Measurements from ENCODE around the gene MRPL22.
"Not testable (repeated sequence)": the region's sequence is repeated elsewhere in the genome, so short reads cannot be mapped to it uniquely, and the experiment has no call there.

The MRPL22 gene

DNA sequence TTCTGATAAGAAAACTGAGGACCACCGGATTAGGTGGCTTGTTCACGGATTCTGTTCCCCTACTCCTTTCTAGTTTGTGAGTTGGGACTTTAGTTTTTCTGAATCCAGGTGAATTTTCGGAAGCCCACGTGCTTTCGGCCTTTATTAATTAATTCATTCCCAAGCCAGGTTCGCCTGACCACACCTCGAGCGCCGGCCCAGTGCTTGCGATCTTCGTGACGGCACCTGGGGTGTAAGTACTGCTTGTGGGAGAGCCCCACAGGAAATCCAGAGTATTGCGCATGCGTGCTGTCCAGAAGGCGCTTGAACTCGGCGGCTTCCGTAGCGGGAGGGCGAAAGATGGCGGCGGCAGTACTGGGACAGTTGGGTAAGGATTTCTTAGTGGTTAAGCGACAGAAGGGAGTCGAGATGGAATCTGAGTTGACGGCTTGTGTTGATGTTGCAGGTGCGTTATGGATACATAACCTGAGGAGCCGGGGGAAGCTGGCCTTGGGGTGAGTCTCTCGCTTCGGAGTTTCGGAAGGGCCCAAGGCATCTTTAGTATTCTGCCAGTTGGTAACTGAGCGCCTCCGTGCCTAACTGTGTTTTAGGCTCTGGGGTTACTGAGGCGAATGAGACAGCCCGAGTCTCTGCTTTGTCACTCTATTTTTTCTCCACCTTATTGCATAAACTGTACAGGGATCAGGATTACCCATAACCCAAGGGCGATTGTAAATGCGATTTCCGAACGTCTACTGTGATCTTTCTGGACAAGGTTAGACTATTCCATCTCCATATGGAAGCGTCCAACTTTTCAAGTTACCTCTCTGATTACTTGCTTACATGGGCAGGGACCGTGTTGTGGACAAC lies at the start of gene MRPL22:
Gene MRPL22, plus strand, starts transcription at position 302 of the 849 bp plus-strand sequence. Its CDS starts 38 bp downstream, at position 340.
- TF ChIP-seq POLR2A (IDR thresholded peaks at IDR 0.05; ENCODE audit: low read length) (peak; percentile 90), GATA1 (IDR thresholded peaks at IDR 0.05; ENCODE audit: low read depth, low read length) (no peak)
- peak; percentile 97 to 98 for DNase-seq

DNA sequence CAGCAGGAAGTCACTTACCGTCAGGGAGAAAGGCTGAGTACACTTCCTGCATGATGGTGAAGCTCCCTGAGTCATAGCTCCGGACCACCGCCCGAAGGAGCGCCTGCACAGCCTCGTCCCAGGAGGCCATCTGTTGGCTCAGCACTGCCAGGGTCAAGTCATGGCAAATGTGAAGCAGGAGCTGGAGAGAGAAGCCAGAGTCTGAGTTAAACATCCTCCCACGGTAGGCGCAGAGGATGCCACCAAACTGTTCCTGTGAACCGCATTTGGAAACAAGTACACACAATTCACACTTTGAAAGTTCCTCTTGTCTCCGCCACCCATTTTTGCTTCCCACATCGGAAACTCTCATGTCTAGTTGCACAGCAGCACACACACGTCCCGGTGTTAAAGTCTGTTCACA lies 48.5 kb upstream of the MRPL22 start:
- TF ChIP-seq GATA1 (IDR thresholded peaks at IDR 0.05; ENCODE audit: low read depth, low read length) (no peak), POLR2A (IDR thresholded peaks at IDR 0.05; ENCODE audit: low read length) (no peak)

DNA sequence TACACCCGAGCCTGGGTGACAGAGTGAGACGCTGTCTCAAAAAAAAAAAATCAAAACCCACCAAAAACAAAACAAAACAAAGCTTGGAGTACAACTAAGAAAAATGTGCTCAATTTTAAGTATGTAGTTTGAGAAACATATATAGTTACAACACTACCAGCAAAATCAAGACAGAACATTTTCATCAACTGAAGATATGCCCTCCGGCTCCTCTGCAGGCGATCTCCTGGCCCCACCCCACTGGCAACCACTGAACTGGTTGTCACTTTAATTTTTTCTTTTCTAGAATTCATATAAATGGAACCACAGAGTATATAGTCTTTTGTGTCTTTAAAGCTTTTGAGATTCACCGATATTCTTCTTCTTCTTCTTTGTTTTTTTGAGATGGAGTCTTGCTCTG lies 47.5 kb upstream of the MRPL22 start:
- no peak for DNase-seq
- TF ChIP-seq GATA1 (IDR thresholded peaks at IDR 0.05; ENCODE audit: low read depth, low read length): no peak
- TF ChIP-seq POLR2A (IDR thresholded peaks at IDR 0.05; ENCODE audit: low read length): no peak

More for the DNA sequence above, 48.5 kb upstream of the MRPL22 start:
- no peak for DNase-seq

DNA sequence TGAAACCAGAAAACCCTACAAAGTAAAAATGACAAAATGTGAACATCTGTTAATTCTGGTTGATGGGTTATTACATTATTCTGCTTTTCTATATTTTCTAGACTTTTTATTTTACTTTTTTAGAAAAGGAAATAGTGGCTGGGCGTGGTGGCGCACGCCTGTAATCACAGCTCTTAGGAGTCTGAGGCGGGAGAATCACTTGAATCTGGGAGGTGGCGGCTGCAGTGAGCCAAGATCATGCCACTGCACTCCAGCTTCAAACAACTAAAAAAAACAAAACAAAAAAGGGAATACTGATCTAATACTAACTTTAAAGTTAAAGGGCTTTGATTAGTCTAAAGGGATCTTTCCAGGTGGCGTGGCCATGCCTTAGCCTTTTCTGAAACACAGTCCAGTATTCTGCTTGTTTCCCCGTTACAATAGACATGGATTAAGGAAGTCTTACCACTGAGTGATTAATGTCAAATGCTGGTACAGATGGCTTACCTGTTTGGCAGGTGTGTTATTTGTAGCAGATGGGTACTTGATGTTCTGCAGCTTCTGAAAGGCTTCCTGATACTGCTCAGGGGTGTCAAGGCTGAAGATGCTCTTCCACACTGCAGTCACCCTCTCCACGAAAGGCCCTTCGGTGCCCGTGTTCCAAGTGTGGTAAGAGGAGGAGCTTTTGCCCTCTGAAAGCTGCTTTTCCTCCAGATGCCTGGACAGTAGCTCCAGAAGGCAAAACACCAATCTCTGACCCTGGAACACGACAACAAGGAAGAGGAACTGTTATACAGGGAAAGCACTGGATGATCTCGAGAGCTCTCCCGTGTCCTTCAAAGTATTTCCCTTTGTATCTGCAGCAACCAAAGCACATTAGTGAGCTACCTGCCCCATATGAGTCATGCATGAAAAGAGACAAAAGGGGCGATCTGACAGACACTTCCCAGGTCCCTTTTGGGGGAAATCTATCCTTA lies 45.0 kb upstream of the MRPL22 start:
- TF ChIP-seq POLR2A (IDR thresholded peaks at IDR 0.05; ENCODE audit: low read length): no peak
- no peak for TF ChIP-seq GATA1 (IDR thresholded peaks at IDR 0.05; ENCODE audit: low read depth, low read length)

DNA sequence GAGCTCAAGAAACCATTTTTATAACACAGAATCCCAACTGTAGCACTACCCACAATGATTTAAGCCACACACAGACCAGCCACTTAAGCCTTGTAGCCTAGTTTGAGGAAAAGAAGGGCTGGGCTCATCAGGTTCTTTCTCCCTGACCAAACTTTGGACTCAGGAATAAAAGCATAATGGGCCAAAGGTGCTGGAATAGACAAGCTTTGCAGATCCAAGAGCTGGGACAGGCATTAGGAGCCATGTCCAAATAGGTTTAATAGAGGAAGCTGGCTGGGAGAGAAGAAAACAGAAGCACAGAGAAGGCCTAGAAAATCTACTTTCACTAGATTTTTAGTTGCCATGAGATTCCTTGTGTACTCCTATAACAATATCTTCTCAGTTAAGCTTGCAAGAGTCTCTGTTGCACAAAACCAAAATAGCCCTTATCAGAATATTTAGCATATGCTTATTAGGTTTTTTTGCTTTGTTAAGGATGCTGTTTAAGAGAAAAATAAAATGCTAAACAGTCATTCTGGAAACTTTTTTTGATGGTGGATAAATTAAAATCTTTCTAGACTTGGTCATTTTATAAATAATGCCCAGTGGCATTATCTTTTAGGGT lies 44.2 kb upstream of the MRPL22 start:
- TF ChIP-seq GATA1 (IDR thresholded peaks at IDR 0.05; ENCODE audit: low read depth, low read length) (no peak), POLR2A (IDR thresholded peaks at IDR 0.05; ENCODE audit: low read length) (no peak)
- no peak for DNase-seq

More for the DNA sequence above, 45.0 kb upstream of the MRPL22 start:
- DNase-seq: no peak

DNA sequence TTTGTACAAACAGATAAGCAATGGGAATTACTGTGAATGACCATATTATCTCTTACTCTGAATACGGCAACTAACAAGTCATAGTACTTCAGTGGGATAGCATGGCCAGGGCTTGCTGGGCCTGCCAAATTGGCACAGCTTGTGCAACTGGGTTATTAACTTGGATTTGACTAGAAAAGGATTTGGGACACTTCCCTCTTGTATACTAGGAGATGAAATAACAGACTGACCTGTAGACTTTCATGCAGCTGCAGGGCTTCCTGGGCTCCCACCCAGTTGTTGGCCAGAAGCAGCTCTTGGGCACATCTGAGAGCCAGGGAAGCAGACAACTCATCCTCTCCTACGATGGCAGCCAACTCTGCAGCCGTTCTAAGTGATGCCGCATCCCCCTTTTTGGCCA lies 42.7 kb upstream of the MRPL22 start:
- DNase-seq: no peak
- TF ChIP-seq POLR2A (IDR thresholded peaks at IDR 0.05; ENCODE audit: low read length) (no peak), GATA1 (IDR thresholded peaks at IDR 0.05; ENCODE audit: low read depth, low read length) (no peak)

DNA sequence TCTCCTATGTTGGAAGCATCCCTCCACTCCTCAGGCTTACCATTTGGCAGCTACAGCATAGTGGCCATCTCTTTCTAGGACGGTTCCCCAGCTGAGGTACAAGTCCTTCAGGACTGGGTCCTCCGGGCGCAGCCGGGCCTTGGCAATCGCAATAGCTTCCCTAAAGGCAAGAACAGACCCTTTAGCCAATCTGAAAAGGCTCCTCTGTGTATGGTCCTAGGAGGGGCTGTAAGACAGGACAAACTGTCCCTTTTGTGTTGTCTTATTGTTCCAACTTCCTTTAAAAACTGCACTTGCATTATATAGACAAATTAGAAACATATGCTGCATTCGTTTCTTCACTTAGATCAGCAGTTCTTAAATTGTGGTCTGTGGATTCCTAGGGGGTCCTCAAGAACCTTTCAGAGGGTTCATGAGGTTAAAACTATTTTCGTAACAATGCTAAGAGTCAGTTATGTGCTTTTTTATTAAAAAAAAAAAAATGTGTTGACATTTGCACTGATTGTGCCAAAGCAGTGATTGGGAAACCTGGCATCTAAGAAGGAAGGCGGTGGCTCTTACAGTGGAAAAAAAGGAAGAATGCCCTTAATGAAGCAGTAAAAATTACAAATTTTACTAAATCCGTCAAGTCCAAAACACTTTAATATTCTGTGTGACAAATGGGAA lies 41.6 kb upstream of the MRPL22 start:
- TF ChIP-seq POLR2A (IDR thresholded peaks at IDR 0.05; ENCODE audit: low read length) (no peak), GATA1 (IDR thresholded peaks at IDR 0.05; ENCODE audit: low read depth, low read length) (no peak)

DNA sequence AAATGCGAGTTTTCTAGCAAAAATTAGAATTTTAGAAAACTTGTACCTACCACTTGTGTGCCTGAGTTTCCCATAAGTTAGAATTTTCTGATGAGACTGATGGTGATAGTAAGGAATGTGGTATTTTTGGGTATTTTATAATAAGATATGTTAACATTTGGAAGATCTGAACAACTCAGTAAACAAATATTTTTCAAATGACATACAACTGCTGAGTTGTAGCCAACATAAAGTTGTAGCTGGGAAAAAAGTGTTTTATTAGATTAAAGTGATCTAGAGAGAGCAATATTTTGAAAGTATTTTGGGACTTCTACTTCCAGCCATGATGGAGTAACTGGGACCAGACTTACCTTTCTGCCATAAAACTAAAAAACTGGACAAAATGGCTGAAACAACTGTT lies 40.8 kb upstream of the MRPL22 start:
- DNase-seq: no peak
- TF ChIP-seq POLR2A (IDR thresholded peaks at IDR 0.05; ENCODE audit: low read length) (no peak), GATA1 (IDR thresholded peaks at IDR 0.05; ENCODE audit: low read depth, low read length) (no peak)

More for the DNA sequence above, 41.6 kb upstream of the MRPL22 start:
- no peak for DNase-seq

DNA sequence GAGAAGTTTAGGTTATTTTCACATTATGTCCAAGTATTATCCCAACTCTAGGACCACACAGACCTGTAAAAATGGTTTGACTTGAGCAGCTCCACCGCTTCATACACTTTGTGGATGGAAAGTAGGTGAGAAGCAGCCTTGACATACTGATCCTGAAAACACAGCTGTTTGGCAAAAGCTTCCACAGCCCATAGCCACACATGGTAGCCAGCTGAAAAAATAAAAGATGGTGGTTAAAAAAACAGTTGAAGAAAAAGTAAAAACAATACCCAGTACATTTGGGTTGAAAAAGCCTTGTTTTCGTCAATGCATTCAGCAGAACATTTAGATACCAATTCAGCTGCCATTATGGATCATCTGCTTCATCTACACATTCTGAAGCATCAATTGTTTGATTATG lies 39.6 kb upstream of the MRPL22 start:
- TF ChIP-seq POLR2A (IDR thresholded peaks at IDR 0.05; ENCODE audit: low read length) (no peak), GATA1 (IDR thresholded peaks at IDR 0.05; ENCODE audit: low read depth, low read length) (no peak)
- DNase-seq: no peak

DNA sequence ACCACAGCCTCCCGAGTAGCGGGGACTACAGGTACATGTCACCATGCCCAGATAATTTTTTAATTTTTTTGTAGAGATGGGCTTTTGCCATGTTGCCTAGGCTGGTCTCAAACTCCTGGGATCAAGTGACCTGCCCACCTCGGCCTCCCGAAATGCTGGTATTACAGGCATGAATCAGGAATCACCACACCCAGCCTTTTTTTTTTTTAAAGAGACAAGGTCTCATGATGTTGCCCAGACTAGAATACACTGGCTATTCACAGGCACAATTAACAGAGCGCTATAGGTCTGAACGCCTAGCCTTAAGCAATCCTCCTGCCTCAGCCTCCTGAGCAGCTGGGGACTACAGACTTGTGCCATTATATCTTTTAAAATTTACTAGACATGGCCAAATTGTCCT lies 39.0 kb upstream of the MRPL22 start:
- no peak for TF ChIP-seq GATA1 (IDR thresholded peaks at IDR 0.05; ENCODE audit: low read depth, low read length)
- no peak for TF ChIP-seq POLR2A (IDR thresholded peaks at IDR 0.05; ENCODE audit: low read length)
- no peak for DNase-seq

DNA sequence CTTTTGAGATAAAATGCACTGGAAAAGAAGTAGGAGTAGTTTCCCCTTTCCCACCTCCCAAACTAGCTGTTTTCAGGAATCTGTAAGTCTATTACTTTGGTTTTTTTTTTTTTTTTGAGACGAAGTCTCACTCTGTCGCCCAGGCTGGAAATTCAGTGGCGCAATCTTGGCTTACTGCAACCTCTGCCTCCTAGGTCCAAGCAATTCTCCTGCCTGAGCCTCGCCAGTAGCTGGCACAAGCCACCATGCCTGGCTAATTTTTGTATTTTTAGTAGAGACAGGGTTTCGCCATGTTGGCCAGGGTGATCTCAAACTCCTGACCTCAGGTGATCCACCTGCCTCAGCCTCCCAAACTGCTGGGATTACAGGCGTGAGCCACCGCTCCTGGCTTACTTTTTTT lies 35.3 kb upstream of the MRPL22 start:
- not testable (repeated sequence) for DNase-seq

DNA sequence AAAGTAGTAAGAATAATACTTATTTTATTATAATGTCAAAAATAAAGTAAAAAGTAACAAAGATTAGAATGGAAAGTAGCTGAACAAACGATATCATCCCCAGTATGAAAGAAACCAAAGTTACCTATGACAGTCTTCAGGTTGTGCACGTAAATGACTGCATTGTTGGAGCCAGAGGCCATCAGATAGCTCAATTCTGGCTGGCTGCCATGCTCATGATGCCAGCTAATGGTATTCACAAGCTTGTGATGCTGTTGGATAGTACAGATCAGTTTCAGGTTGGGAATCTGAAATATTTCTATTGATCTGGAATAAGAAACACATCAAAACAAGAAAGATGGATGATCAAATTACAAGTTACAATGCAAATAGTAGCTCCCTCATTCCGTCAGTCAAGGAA lies 24.0 kb upstream of the MRPL22 start:
- no peak for TF ChIP-seq GATA1 (IDR thresholded peaks at IDR 0.05; ENCODE audit: low read depth, low read length)
- no peak for TF ChIP-seq POLR2A (IDR thresholded peaks at IDR 0.05; ENCODE audit: low read length)
- DNase-seq: peak; percentile 33 to 44

DNA sequence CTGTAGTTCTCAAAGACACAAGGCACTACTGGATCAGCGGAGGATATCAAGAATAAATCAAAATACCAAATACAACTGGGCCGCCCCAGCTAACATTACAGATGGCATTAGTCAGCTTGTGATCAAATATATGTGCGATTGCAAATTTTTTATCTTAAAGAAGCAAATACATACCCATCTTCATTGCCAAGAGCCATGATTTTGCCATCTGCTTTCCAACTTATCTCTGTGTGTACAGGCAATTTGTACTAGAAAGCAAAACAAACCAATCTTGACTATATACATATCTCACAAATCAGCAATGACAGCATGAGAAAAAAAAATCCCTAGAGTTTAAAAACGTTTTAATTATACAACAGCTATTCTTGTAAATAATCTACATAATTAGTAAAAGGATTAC lies 23.1 kb upstream of the MRPL22 start:
- TF ChIP-seq POLR2A (IDR thresholded peaks at IDR 0.05; ENCODE audit: low read length) (no peak), GATA1 (IDR thresholded peaks at IDR 0.05; ENCODE audit: low read depth, low read length) (no peak)
- peak; percentile 52 to 65 for DNase-seq

All from erythroblast (primary cell).